A549 (cell line): ENCODE data around the gene TNS1. TPM values are rescaled to one million over a fixed set of nuclear protein-coding genes. Genes with fewer than 3 reads are reported as not detected.

ENCODE experiments used
- ATAC-seq, 2 experiments: fragments of 200-7000 bp in 1 of 2; fragments of >200 bp in 1 of 2; cut with Nextera tagmentation in 1 of 2; cut with Tn5 transposase in 1 of 2; 3 replicates each; pipeline versions ENCODE4 v1.8.0 to v1.9.1; 2018 to 2020; ENCODE audit warnings: mild to moderate bottlenecking in 1 of 2, moderate library complexity in 1 of 2
- CTCF ChIA-PET: fragments of 300-600 bp; sonication (Branson Sonifier 250); formaldehyde crosslinking; extraction: SDS; loops from one replicate; lab custom pipeline; 2021; ENCODE audit warnings: antibody characterized with exemption, inconsistent platforms; lab: Yijun Ruan, JAX
- POLR2A ChIA-PET: fragments of 350-600 bp; formaldehyde crosslinking; extraction: SDS; loops from one replicate; lab custom pipeline; 2021; ENCODE audit warnings: antibody characterized with exemption, inconsistent platforms; lab: Yijun Ruan, JAX
- DNase-seq, 2 experiments: peaks; one replicate each; pipeline versions ENCODE4 v3.0.0 to v3.0.0-alpha.2; 2011 to 2016; ENCODE audit warnings: low read depth in 1 of 2, low spot score in 1 of 2
- FAIRE-seq: peaks from 2 replicates; lab custom pipeline; 2011; peaks lifted over from hg19 to GRCh38; lab: Jason Lieb, UNC
- H3K27ac ChIP-seq, 2 experiments: fragments of >200 bp; sonication (Bioruptor Twin); formaldehyde crosslinking; 3 replicates each; pipeline ENCODE4 v1.5.1; 2016 to 2017
- H3K4me1 ChIP-seq: fragments of >200 bp; sonication (Bioruptor Twin); formaldehyde crosslinking; 3 replicates; pipeline ENCODE4 v1.6.1; 2016
- H3K4me2 ChIP-seq: fragments of >200 bp; sonication (Bioruptor Twin); formaldehyde crosslinking; 3 replicates; pipeline ENCODE4 v1.6.1; 2016
- H3K4me3 ChIP-seq: fragments of >200 bp; sonication (Bioruptor Twin); formaldehyde crosslinking; 3 replicates; pipeline ENCODE4 v1.5.1; 2016
- H3K9me3 ChIP-seq: fragments of >200 bp; sonication (Bioruptor Twin); formaldehyde crosslinking; 3 replicates; pipeline ENCODE4 v1.6.1; 2016
- CHD4 ChIP-seq: fragments of 200-600 bp; sonication (generic); IDR thresholded peaks from 2 replicates; pipeline ENCODE4 v1.6.1; 2016; ENCODE audit warnings: antibody characterized with exemption, mild to moderate bottlenecking, borderline replicate concordance
- ELK1 ChIP-seq: fragments of 150-350 bp; IDR thresholded peaks from 2 replicates; pipeline ENCODE4 v1.6.1; 2014; ENCODE audit warnings: low read depth, mild to moderate bottlenecking, low read length
- EP300 ChIP-seq, 2 experiments: fragments of >200 bp; sonication (Bioruptor Twin); formaldehyde crosslinking; IDR thresholded peaks; 2 replicates in 1 of 2; 3 replicates in 1 of 2; pipeline ENCODE4 v1.6.1; 2016 to 2017
- FOXS1 ChIP-seq: fragments of 250-450 bp; sonication (Bioruptor Pico); IDR thresholded peaks from 2 replicates; pipeline ENCODE4 v1.5.0; 2020; ENCODE audit warnings: mild to moderate bottlenecking, moderate library complexity
- HEYL ChIP-seq: fragments of 250-450 bp; sonication (Bioruptor Pico); IDR thresholded peaks from 2 replicates; pipeline ENCODE4 v1.8.0; 2021; ENCODE audit warnings: mild to moderate bottlenecking, moderate library complexity
- HOXA7 ChIP-seq: fragments of 250-450 bp; sonication (Bioruptor Pico); IDR thresholded peaks from 2 replicates; pipeline ENCODE4 v1.5.0; 2020; ENCODE audit warnings: mild to moderate bottlenecking, moderate library complexity
- HOXB5 ChIP-seq: fragments of 250-450 bp; sonication (Bioruptor Pico); IDR thresholded peaks from 2 replicates; pipeline ENCODE4 v1.5.0; 2020; ENCODE audit warnings: mild to moderate bottlenecking, moderate library complexity
- KDM5A ChIP-seq: fragments of 200-600 bp; sonication (generic); IDR thresholded peaks from 2 replicates; pipeline ENCODE4 v1.6.1; 2016; ENCODE audit warnings: antibody characterized with exemption, mild to moderate bottlenecking
- MAZ ChIP-seq: fragments of 150-350 bp; IDR thresholded peaks from 2 replicates; pipeline ENCODE4 v1.6.1; 2014; ENCODE audit warnings: antibody characterized with exemption, low read depth, low read length, borderline replicate concordance
- NR3C1 ChIP-seq: fragments of >200 bp; sonication (Bioruptor Twin); formaldehyde crosslinking; IDR thresholded peaks from 3 replicates; pipeline ENCODE4 v1.6.1; 2017
- RAD21 ChIP-seq, 2 experiments: fragments of >200 bp in 1 of 2; sonication (Bioruptor Twin) in 1 of 2; formaldehyde crosslinking in 1 of 2; IDR thresholded peaks in 1 of 2; conservative IDR thresholded peaks in 1 of 2; 2 replicates in 1 of 2; 3 replicates in 1 of 2; pipeline ENCODE4 v1.6.1; 2012 to 2018; ENCODE audit warnings: inconsistent platforms in 1 of 2
- REST ChIP-seq: fragments of 200-600 bp; sonication (generic); IDR thresholded peaks from 2 replicates; pipeline ENCODE4 v1.6.1; 2016; ENCODE audit warnings: antibody characterized with exemption, mild to moderate bottlenecking, moderate library complexity
- ZSCAN20 ChIP-seq: fragments of 250-450 bp; sonication (Bioruptor Pico); IDR thresholded peaks from 2 replicates; pipeline ENCODE4 v1.8.0; 2022; ENCODE audit warnings: mild to moderate bottlenecking, moderate library complexity
- WGBS: methylation state at CpG from one replicate; pipeline ENCODE4 v1.1.6; 2017; ENCODE audit errors: missing lambda C conversion rate; 5-methylcytosine and 5-hydroxymethylcytosine counted together
- polyA plus RNA-seq, 4 experiments: library from polyadenylated mRNA; depleted of rRNA in 3 of 4; stranded (reverse); fragments of >200 nt; fragmentation: RNase III in 1 of 4; extraction: RNeasy Plus Mini Kit Qiagen cat#74134 plus additional on column Dnase treatment in 1 of 4; gene quantifications; 2 replicates in 3 of 4; 3 replicates in 1 of 4; pipeline ENCODE4 v1.2.3, GENCODE V29; 2011 to 2017
- TF ChIP-seq, protein P1 (sequence below): fragments of >200 bp; sonication (Bioruptor Twin); formaldehyde crosslinking; IDR thresholded peaks from 3 replicates; pipeline ENCODE4 v1.6.1; 2016
- TF ChIP-seq, protein P2 (sequence below): fragments of 250-450 bp; sonication (Bioruptor Pico); IDR thresholded peaks from 2 replicates; pipeline ENCODE4 v1.5.0; 2020; ENCODE audit warnings: low read depth, mild to moderate bottlenecking, moderate library complexity

The TNS1 gene
- polyA plus RNA-seq, 2 of the 4 experiments (the other 2 are of a cell fraction): 4.9 to 10.6 TPM

GRCh38 chr2:217792626-217793527, 209.9 kb downstream of the TNS1 start:
- ATAC-seq: no peak
- POLR2A ChIA-PET: no interaction called here
- FAIRE-seq: no peak
- H3K27ac ChIP-seq: no peak overlapping the region
- CTCF ChIA-PET: interaction anchor here (0.7 to 8.9 kb wide), 8 partner anchors 7 to 277 kb away, joined by 3 to 282 read pairs (median 78); partner anchors contain the start of gene RUFY4
- H3K4me2 ChIP-seq: no peak overlapping the region
- TF ChIP-seq HOXA7 (CRISPR knock-in tag) (no peak), ZSCAN20 (no peak), CHD4 (no peak), ELK1 (no peak), HOXB5 (CRISPR knock-in tag) (no peak), EP300 (IDR thresholded peaks at IDR 0.05) (no peak), FOXS1 (CRISPR knock-in tag) (no peak)
- TF ChIP-seq, protein P1, sequence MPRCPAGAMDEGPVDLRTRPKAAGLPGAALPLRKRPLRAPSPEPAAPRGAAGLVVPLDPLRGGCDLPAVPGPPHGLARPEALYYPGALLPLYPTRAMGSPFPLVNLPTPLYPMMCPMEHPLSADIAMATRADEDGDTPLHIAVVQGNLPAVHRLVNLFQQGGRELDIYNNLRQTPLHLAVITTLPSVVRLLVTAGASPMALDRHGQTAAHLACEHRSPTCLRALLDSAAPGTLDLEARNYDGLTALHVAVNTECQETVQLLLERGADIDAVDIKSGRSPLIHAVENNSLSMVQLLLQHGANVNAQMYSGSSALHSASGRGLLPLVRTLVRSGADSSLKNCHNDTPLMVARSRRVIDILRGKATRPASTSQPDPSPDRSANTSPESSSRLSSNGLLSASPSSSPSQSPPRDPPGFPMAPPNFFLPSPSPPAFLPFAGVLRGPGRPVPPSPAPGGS: no peak
- no peak for DNase-seq
- H3K4me3 ChIP-seq: no peak overlapping the region
- H3K4me1 ChIP-seq: peaks cover 11% of the 10 kb centered on the region; the same call in 1 of the 3 replicates
- H3K9me3 ChIP-seq: no peaks in the 10 kb centered on the region
- 52% methylated on average over 5 of the region's 5 CpGs for WGBS

DNA sequence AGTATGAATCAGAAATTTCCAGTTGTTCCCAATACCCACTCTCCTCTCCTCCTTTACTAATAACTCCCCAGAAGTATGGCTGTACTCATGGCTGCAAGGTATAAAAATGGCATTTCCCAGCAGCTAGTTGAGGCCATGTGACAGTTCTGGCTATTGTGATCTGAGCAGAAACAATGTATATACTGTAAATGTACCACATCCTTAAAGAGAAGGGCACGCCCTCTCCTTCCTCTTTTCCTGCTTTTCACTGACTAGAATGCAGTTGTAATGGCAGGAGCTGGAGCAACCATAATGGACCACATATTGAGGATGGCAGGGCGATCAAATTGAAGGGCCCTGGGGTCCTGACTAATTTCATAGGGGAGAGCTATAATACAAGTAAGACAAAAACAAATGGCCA, 211.2 kb downstream of the TNS1 start:
- Histone ChIP-seq H3K4me2 (no peak overlapping the region), H3K27ac (no peak overlapping the region), H3K4me3 (no peak overlapping the region), H3K9me3 (no peaks in the 10 kb centered on the region)
- FAIRE-seq (no peak), DNase-seq (no peak)
- POLR2A ChIA-PET: no interaction called here
- CTCF ChIA-PET: interaction anchor here (0.6 to 8.9 kb wide), 13 partner anchors 11 to 1093 kb away, joined by 3 to 282 read pairs (median 8); partner anchors contain the start of gene RUFY4
- TF ChIP-seq, protein P2, sequence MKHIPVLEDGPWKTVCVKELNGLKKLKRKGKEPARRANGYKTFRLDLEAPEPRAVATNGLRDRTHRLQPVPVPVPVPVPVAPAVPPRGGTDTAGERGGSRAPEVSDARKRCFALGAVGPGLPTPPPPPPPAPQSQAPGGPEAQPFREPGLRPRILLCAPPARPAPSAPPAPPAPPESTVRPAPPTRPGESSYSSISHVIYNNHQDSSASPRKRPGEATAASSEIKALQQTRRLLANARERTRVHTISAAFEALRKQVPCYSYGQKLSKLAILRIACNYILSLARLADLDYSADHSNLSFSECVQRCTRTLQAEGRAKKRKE (CRISPR knock-in tag): no peak
- no peak for TF ChIP-seq HEYL (CRISPR knock-in tag)
- TF ChIP-seq KDM5A: no peak
- TF ChIP-seq RAD21 (conservative IDR thresholded peaks at IDR 0.05 in 1 of 2, IDR thresholded peaks at IDR 0.05 in 1 of 2): no peak
- no peak for TF ChIP-seq MAZ
- no peak for TF ChIP-seq NR3C1
- TF ChIP-seq, all 56 proteins: peak for 0
- 65% methylated on average over 2 of the region's 2 CpGs for WGBS
- ATAC-seq: no peak
- H3K4me1 ChIP-seq: peaks cover 11% of the 10 kb centered on the region; the same call in 1 of the 3 replicates

- no peak for FAIRE-seq
- TF ChIP-seq REST (no peak), NR3C1 (no peak), HOXA7 (CRISPR knock-in tag) (no peak)
- TF ChIP-seq, all 56 proteins: peak for 0
- DNase-seq (no peak), ATAC-seq (peak; percentile 8 to 28; a peak in 1 of 6 replicates)
- Histone ChIP-seq H3K4me1 (peaks cover 11% of the 10 kb centered on the region; the same call in 1 of the 3 replicates), H3K9me3 (no peaks in the 10 kb centered on the region), H3K27ac (no peak overlapping the region), H3K4me3 (no peak overlapping the region), H3K4me2 (no peak overlapping the region)
- CTCF ChIA-PET: interaction anchor here (1.0 to 8.9 kb wide), 19 partner anchors 12 to 1092 kb away, joined by 3 to 282 read pairs (median 12); partner anchors contain the start of gene RUFY4
- POLR2A ChIA-PET: no interaction called here
- WGBS: 42% methylated on average over 5 of the region's 5 CpGs
Measured at GRCh38 chr2:217790681-217791392, 212.0 kb downstream of the TNS1 start.
